Upper lobe of left lung (tissue), 6 donors: ENCODE data around the gene SLC12A1. TPM values are rescaled to one million over a fixed set of nuclear protein-coding genes. Genes with fewer than 3 reads are reported as not detected.
A peak's percentile ranks its signal among the peaks of the same experiment; 100 is the strongest.

ENCODE experiments used
- ATAC-seq, 2 donors: fragments of 200-7000 bp; cut with Tn5 transposase; one replicate each; pipeline ENCODE4 v1.9.1; 2022; ENCODE audit warnings: mild to moderate bottlenecking in 2 of 2, moderate library complexity in 2 of 2; ENCODE audit not compliant: low FRiP score in 2 of 2
- DNase-seq, 2 donors: peaks; one replicate each; pipeline ENCODE4 v3.0.0-alpha.2; 2019 to 2020
- H3K27ac ChIP-seq, 4 donors: fragments of 200-600 bp; sonication (generic); one replicate each; pipeline ENCODE4 v1.5.1; 2016 to 2019
- H3K27me3 ChIP-seq, 4 donors: fragments of 200-600 bp; sonication (generic); one replicate each; pipeline ENCODE4 v1.5.1; 2017 to 2019
- H3K36me3 ChIP-seq, 4 donors: fragments of 200-600 bp; sonication (generic); one replicate each; pipeline ENCODE4 v1.5.1; 2016 to 2019
- H3K4me1 ChIP-seq, 4 donors: fragments of 200-600 bp; sonication (generic); one replicate each; pipeline ENCODE4 v1.5.1; 2018 to 2019
- H3K4me3 ChIP-seq, 4 donors: fragments of 200-600 bp; sonication (generic); one replicate each; pipeline ENCODE4 v1.5.1; 2017 to 2019; ENCODE audit warnings: mild to moderate bottlenecking in 2 of 4, moderate library complexity in 1 of 4
- H3K9me3 ChIP-seq, 4 donors: fragments of 200-600 bp; sonication (generic); one replicate each; pipeline ENCODE4 v1.5.1; 2018 to 2019
- EP300 ChIP-seq, 4 donors: sonication (generic); formaldehyde crosslinking; IDR thresholded peaks; one replicate each; pipeline ENCODE4 v1.5.1; 2017; ENCODE audit warnings: antibody characterized with exemption in 4 of 4, control low read depth in 2 of 4
- POLR2A ChIP-seq, 4 donors: fragments of 450-650 bp; IDR thresholded peaks; one replicate each; pipeline ENCODE4 v1.5.1; 2016 to 2017; ENCODE audit warnings: antibody characterized with exemption in 4 of 4, mild to moderate bottlenecking in 2 of 4
- POLR2AphosphoS5 ChIP-seq, 2 donors: sonication (generic); formaldehyde crosslinking; IDR thresholded peaks; one replicate each; pipeline ENCODE4 v1.5.1; 2017; ENCODE audit warnings: antibody characterized with exemption in 2 of 2
- WGBS, 2 donors: methylation state at CpG; one replicate each; pipeline ENCODE4 v1.1.5; 2017 to 2018; 5-methylcytosine and 5-hydroxymethylcytosine counted together
- total RNA-seq, 6 donors: library from RNA; depleted of rRNA in 4 of 6; stranded (reverse); fragments of >200 nt in 4 of 6; gene quantifications; one replicate each; pipeline versions ENCODE4 v1.1.0 to v1.2.1, GENCODE V29; 2016 to 2021
- TF ChIP-seq, protein P1 (sequence below), 6 experiments: fragments of 450-650 bp in 4 of 6; fragments of 200-600 bp in 2 of 6; sonication (generic) in 2 of 6; IDR thresholded peaks; one replicate each; pipeline ENCODE4 v1.5.1; 2016 to 2019; ENCODE audit warnings: antibody characterized with exemption in 6 of 6
- donor health status: DM: no; HTN: no; CAD: no; lungs with moderate emphysema.
- donor health status: DM: no; HTN: yes; CAD: no; lungs with severe emphysema.

SLC12A1 gene
- total RNA-seq, 6 donors from 2014 or later = not detected

DNA sequence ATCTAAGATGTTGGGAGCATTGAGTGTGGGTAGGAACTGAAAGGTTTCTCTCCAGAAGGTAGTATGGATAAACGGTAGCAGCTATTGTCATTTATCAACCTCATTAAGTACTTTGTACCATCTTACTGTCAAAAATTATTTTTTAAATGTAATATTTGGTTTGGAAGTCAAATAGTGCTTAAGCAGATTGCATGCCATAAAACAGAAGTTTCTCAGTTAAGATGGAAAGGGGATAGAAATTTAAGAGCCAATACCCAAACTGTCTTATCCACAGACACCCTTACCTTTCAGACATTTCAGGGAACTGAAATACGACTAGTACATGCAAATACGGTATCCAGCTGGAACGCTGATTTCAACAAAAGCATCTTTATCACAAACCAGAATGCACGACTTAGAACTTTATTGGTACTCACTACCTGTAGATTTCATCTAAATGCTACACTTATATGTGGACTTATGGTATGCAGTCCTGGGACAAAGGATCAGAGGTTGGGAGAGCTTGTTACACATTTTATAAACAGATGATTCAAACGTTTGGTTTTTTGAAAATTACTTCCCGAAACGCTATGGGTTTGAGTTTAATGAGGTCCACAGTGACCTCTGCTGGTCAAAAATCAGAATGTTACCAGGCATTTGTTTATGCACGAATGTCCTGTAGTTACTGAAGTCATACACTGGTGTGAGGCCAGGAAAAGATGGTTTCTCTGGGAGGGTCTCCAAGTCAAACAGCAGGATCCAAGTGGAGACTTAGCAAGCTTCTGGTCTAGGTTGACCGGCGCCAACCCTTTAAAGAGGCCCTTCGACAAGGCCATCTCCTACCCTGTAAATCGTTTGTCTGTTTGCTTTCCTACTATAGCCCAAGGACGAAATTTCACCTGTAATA, 79.5 kb downstream of the SLC12A1 start:
- 22 to 30% methylated on average over 14 of the region's 14 CpGs for WGBS, 2 donors
- peak in 1 of 2 donors; percentile 23 for DNase-seq
- no peak overlapping the region for H3K27ac ChIP-seq
- H3K36me3 ChIP-seq = no peaks in the 10 kb centered on the region
- peak; percentile 77 to 88 for ATAC-seq
- H3K4me3 ChIP-seq = no peak overlapping the region
- H3K27me3 ChIP-seq = no peaks in the 10 kb centered on the region
- H3K4me1 ChIP-seq = peaks cover 0 to 8% (median 1%) of the 10 kb centered on the region in 4 donors
- no peak for TF ChIP-seq EP300 (IDR thresholded peaks at IDR 0.05)
- no peak for TF ChIP-seq POLR2A (IDR thresholded peaks at IDR 0.05)
- TF ChIP-seq, protein P1, sequence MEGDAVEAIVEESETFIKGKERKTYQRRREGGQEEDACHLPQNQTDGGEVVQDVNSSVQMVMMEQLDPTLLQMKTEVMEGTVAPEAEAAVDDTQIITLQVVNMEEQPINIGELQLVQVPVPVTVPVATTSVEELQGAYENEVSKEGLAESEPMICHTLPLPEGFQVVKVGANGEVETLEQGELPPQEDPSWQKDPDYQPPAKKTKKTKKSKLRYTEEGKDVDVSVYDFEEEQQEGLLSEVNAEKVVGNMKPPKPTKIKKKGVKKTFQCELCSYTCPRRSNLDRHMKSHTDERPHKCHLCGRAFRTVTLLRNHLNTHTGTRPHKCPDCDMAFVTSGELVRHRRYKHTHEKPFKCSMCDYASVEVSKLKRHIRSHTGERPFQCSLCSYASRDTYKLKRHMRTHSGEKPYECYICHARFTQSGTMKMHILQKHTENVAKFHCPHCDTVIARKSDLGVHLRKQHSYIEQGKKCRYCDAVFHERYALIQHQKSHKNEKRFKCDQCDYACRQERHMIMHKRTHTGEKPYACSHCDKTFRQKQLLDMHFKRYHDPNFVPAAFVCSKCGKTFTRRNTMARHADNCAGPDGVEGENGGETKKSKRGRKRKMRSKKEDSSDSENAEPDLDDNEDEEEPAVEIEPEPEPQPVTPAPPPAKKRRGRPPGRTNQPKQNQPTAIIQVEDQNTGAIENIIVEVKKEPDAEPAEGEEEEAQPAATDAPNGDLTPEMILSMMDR (IDR thresholded peaks at IDR 0.05) = peak; percentile 52 to 73 (median 64)
- TF ChIP-seq POLR2AphosphoS5 (IDR thresholded peaks at IDR 0.05) = no peak
- H3K9me3 ChIP-seq = no peaks in the 10 kb centered on the region

DNA sequence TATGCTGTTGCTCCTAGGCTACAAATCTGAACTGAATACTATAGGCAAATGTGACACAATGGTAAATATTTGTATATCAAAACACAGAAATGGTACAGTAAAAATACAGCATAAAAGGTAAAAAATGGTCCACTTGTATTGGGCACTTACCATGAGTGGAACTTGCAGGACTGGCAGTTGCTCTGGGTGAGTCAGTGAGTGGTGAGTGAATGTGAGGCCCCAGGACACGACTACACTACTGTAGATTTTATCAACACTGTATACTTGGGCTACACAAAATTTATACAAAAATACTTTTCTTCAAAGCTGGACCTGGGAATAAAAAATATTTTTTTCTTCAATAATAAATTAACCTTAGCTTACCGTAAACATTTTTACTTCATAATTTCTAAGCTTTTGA, 83.5 kb downstream of the SLC12A1 start:
- no peaks in the 10 kb centered on the region for H3K27me3 ChIP-seq
- TF ChIP-seq POLR2AphosphoS5 (IDR thresholded peaks at IDR 0.05) (no peak), POLR2A (IDR thresholded peaks at IDR 0.05) (no peak), EP300 (IDR thresholded peaks at IDR 0.05) (no peak)
- TF ChIP-seq, protein P1 (IDR thresholded peaks at IDR 0.05) = no peak
- H3K27ac ChIP-seq = no peak overlapping the region
- peaks cover 0 to 8% (median 1%) of the 10 kb centered on the region in 4 donors for H3K4me1 ChIP-seq
- WGBS, 2 donors = 74 to 84% methylated on average over 2 of the region's 2 CpGs
- no peak for DNase-seq
- H3K36me3 ChIP-seq = no peaks in the 10 kb centered on the region
- H3K9me3 ChIP-seq = no peaks in the 10 kb centered on the region
- no peak for ATAC-seq
- no peak overlapping the region for H3K4me3 ChIP-seq

DNA sequence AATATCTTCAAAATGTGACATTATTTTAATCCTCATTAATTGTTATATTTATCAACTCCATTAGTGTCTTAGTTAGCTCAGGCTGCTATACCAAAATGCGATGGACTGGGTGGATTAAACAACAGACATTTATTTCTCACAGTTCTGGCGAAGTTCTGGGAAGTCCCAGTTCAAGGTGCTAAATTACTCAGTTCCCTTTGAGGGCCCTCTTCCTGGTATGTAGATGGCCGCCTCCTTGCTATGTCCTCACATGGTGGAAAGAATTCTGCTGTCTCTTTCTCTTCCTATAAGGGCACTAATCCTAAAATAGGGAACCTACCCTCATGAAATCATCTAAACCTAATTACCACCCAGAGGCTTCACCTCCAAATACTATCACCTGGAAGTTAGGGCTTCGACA, 86.4 kb downstream of the SLC12A1 start:
- WGBS, 2 donors = 92 to 93% methylated on average over 4 of the region's 4 CpGs
- TF ChIP-seq POLR2AphosphoS5 (IDR thresholded peaks at IDR 0.05) (no peak), EP300 (IDR thresholded peaks at IDR 0.05) (no peak), POLR2A (IDR thresholded peaks at IDR 0.05) (no peak)
- TF ChIP-seq, protein P1 (IDR thresholded peaks at IDR 0.05) = no peak
- no peak for ATAC-seq
- Histone ChIP-seq H3K4me1 (no peaks in the 10 kb centered on the region), H3K36me3 (no peaks in the 10 kb centered on the region), H3K4me3 (no peak overlapping the region), H3K27ac (no peak overlapping the region), H3K9me3 (no peaks in the 10 kb centered on the region), H3K27me3 (no peaks in the 10 kb centered on the region)
- DNase-seq = no peak

- H3K4me3 ChIP-seq = no peak overlapping the region
- DNase-seq (no peak), ATAC-seq (no peak)
- no peaks in the 10 kb centered on the region for H3K4me1 ChIP-seq
- no peak overlapping the region for H3K27ac ChIP-seq
- H3K27me3 ChIP-seq = no peaks in the 10 kb centered on the region
- H3K36me3 ChIP-seq = no peaks in the 10 kb centered on the region
- H3K9me3 ChIP-seq = no peaks in the 10 kb centered on the region
- WGBS, 2 donors = 86 to 96% methylated on average over 2 of the region's 2 CpGs
- TF ChIP-seq POLR2A (IDR thresholded peaks at IDR 0.05) = no peak
- TF ChIP-seq EP300 (IDR thresholded peaks at IDR 0.05) = no peak
- no peak for TF ChIP-seq POLR2AphosphoS5 (IDR thresholded peaks at IDR 0.05)
- TF ChIP-seq, protein P1 (IDR thresholded peaks at IDR 0.05) = no peak
These were observed 91.6 kb downstream of the SLC12A1 start for GRCh38 chr15:48297668-48298067.
